Measurements from ENCODE around the gene MCTP1. TPM values are rescaled to one million over a fixed set of nuclear protein-coding genes. Genes with fewer than 3 reads are reported as not detected.

The MCTP1 gene
- total and polyA plus RNA-seq, 9 of the 15 experiments (the other 6 are each of a cell fraction or from before 2014, with no cell fraction given), result 0.04 to 0.93 (median 0.06) TPM; not detected in 4

GRCh38 chr5:95093211-95093610 is 191.7 kb downstream of the MCTP1 start:
- DNase-seq (ENCODE audit: extremely low read depth in 1 of 4, low spot score in 3 of 4) (no peak), ATAC-seq (no peak), FAIRE-seq (no peak)
- no TSS peak for BruUV-seq (replicated peaks)
- H3K9me3 ChIP-seq (replicated peaks; ENCODE audit: control insufficient read depth, insufficient read depth, low read depth, low read length), result no peaks in the 10 kb centered on the region
- H3K36me3 ChIP-seq (ENCODE audit: control insufficient read depth, insufficient read depth, low read length), result no peaks in the 10 kb centered on the region
- H3K79me2 ChIP-seq (ENCODE audit: control insufficient read depth, insufficient read depth, low read length), result no peaks in the 10 kb centered on the region
- H3K4me2 ChIP-seq (ENCODE audit: insufficient read depth, low read length), result no peak overlapping the region
- ChIA-PET POLR2A (no interaction called here), CTCF (ENCODE audit: low intra/inter-chr PET ratio) (no interaction called here)
- H3K9me1 ChIP-seq (ENCODE audit: control insufficient read depth, insufficient read depth, low read length), result no peaks in the 10 kb centered on the region
- H3K27me3 ChIP-seq (ENCODE audit: control insufficient read depth in 2 of 2, insufficient read depth in 2 of 2, low read length in 2 of 2), result no peaks in the 10 kb centered on the region
- no peak overlapping the region for H3K9ac ChIP-seq (ENCODE audit: insufficient read depth in 1 of 2, low read depth in 2 of 2, low read length in 2 of 2)
- H3K4me3 ChIP-seq, result no peak overlapping the region
- no peaks in the 10 kb centered on the region for H3K4me1 ChIP-seq (replicated peaks in 1 of 2; ENCODE audit: control insufficient read depth in 2 of 2, insufficient read depth in 2 of 2, low read length in 2 of 2)
- in situ Hi-C loops (cut with MboI), result no loop called here
- H4K20me1 ChIP-seq (replicated peaks; ENCODE audit: control insufficient read depth, insufficient read depth, low read length), result no peaks in the 10 kb centered on the region
- no peak overlapping the region for H3K27ac ChIP-seq (ENCODE audit: extremely low read depth, low read depth, low read length)
- intact Hi-C loops (cut with micrococcal nuclease), result no loop called here
- WGBS (ENCODE audit: insufficient coverage, low coverage, missing lambda C conversion rate), result 0% methylated on average over 1 of the region's 1 CpG
- H2AFZ ChIP-seq (ENCODE audit: low read depth, low read length), result no peak overlapping the region
- TF ChIP-seq IFI16 (CRISPR knock-in tag; IDR thresholded peaks at IDR 0.05) (no peak), PCBP1 (IDR thresholded peaks at IDR 0.05; ENCODE audit: low read depth, low read length, poor library complexity, severe bottlenecking) (no peak), ETV6 (IDR thresholded peaks at IDR 0.05; ENCODE audit: borderline replicate concordance in 1 of 2, low read depth in 2 of 2, low read length in 1 of 2) (no peak), ETV6 (CRISPR knock-in tag; IDR thresholded peaks at IDR 0.05; ENCODE audit: borderline replicate concordance) (no peak), ZNF518B (CRISPR knock-in tag; IDR thresholded peaks at IDR 0.05) (no peak), FOXP1 (CRISPR knock-in tag; IDR thresholded peaks at IDR 0.05) (no peak), ATF4 (CRISPR knock-in tag; IDR thresholded peaks at IDR 0.05) (no peak), XRCC5 (IDR thresholded peaks at IDR 0.05; ENCODE audit: low read depth, low read length) (no peak)
- TF ChIP-seq, protein P1, sequence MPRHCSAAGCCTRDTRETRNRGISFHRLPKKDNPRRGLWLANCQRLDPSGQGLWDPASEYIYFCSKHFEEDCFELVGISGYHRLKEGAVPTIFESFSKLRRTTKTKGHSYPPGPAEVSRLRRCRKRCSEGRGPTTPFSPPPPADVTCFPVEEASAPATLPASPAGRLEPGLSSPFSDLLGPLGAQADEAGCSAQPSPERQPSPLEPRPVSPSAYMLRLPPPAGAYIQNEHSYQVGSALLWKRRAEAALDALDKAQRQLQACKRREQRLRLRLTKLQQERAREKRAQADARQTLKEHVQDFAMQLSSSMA (CRISPR knock-in tag; IDR thresholded peaks at IDR 0.05), result no peak
- TF ChIP-seq, protein P2, sequence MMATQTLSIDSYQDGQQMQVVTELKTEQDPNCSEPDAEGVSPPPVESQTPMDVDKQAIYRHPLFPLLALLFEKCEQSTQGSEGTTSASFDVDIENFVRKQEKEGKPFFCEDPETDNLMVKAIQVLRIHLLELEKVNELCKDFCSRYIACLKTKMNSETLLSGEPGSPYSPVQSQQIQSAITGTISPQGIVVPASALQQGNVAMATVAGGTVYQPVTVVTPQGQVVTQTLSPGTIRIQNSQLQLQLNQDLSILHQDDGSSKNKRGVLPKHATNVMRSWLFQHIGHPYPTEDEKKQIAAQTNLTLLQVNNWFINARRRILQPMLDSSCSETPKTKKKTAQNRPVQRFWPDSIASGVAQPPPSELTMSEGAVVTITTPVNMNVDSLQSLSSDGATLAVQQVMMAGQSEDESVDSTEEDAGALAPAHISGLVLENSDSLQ (IDR thresholded peaks at IDR 0.05), result no peak
